Breast epithelium (tissue), 4 donors: ENCODE data around the gene KRTAP9-1. TPM values are rescaled to one million over a fixed set of nuclear protein-coding genes. Genes with fewer than 3 reads are reported as not detected.
"Not testable (repeated sequence)": the region's sequence is repeated elsewhere in the genome, so short reads cannot be mapped to it uniquely, and the experiment has no call there.

Experiments used
- DNase-seq, 2 donors: peaks; one replicate each; pipeline ENCODE4 v3.0.0-alpha.2; 2019; ENCODE audit warnings: low spot score in 2 of 2
- H3K27ac ChIP-seq, 2 donors: fragments of 200-600 bp; sonication (generic) in 1 of 2; one replicate each; pipeline ENCODE4 v1.5.1; 2016 to 2019; ENCODE audit warnings: mild to moderate bottlenecking in 1 of 2
- H3K27me3 ChIP-seq, 2 donors: fragments of 200-600 bp; sonication (generic) in 1 of 2; one replicate each; pipeline versions ENCODE4 v1.5.1 to v1.6.0; 2017 to 2019; ENCODE audit warnings: control low read depth in 1 of 2, mild to moderate bottlenecking in 1 of 2
- H3K36me3 ChIP-seq: fragments of 200-600 bp; one replicate; pipeline ENCODE4 v1.5.1; 2019
- H3K4me1 ChIP-seq, 2 donors: fragments of 200-600 bp; sonication (generic); one replicate each; pipeline ENCODE4 v1.5.1; 2016 to 2019; ENCODE audit warnings: control low read depth in 1 of 2
- H3K4me3 ChIP-seq, 3 donors: fragments of 200-600 bp; sonication (generic); 1 replicate in 2 of 3; 2 replicates in 1 of 3; pipeline ENCODE4 v1.5.1; 2016 to 2019; ENCODE audit warnings: mild to moderate bottlenecking in 3 of 3, moderate library complexity in 2 of 3
- H3K9me3 ChIP-seq, 2 donors: fragments of 200-600 bp; sonication (generic) in 1 of 2; one replicate each; pipeline ENCODE4 v1.5.1; 2016 to 2019; ENCODE audit warnings: control low read depth in 1 of 2
- POLR2A ChIP-seq: fragments of 450-650 bp; IDR thresholded peaks from one replicate; pipeline ENCODE4 v1.6.1; 2016; ENCODE audit warnings: antibody characterized with exemption, mild to moderate bottlenecking, moderate library complexity
- POLR2AphosphoS5 ChIP-seq, 3 donors: sonication (generic); formaldehyde crosslinking; IDR thresholded peaks; one replicate each; pipeline ENCODE4 v1.6.1; 2017; ENCODE audit warnings: antibody characterized with exemption in 3 of 3
- intact Hi-C: fragments of 100-400 bp; cut with DNase I; formaldehyde crosslinking; loops from one replicate; pipeline ENCODE4 v1.15.1; 2023; ENCODE audit warnings: low total_unique reads
- total RNA-seq, 3 donors: library from RNA; depleted of rRNA; stranded (reverse); fragments of >200 nt; gene quantifications; one replicate each; pipeline ENCODE4 v1.1.0, GENCODE V29; 2016
- TF ChIP-seq, protein P1 (sequence below), 3 donors: fragments of 450-650 bp; IDR thresholded peaks; one replicate each; pipeline ENCODE4 v1.5.1; 2016 to 2017; ENCODE audit warnings: antibody characterized with exemption in 3 of 3, mild to moderate bottlenecking in 3 of 3, moderate library complexity in 3 of 3

KRTAP9-1 gene
- total RNA-seq, 3 donors from 2014 or later: not detected

DNA sequence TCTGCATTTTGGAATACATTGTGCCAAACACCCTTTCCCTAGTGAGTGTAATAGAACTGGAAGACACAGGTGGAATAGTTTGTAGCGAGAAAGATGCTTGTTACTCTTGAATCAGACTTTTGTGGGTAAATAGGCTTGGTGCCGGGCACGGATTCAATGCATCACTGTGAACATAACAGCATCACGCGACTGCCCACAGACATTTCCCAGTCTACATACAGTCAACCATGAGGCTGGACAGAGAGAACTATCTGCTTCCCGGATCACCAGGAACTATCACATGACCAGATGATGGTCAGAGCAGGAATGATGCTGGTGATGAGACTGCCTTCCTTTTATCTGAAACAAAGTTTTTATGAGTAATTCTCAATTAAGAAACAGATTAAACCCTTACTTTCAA lies 36.4 kb downstream of the KRTAP9-1 start:
- Histone ChIP-seq H3K4me1 (no peaks in the 10 kb centered on the region), H3K9me3 (no peaks in the 10 kb centered on the region), H3K27me3 (no peaks in the 10 kb centered on the region), H3K4me3 (no peak overlapping the region), H3K36me3 (no peaks in the 10 kb centered on the region), H3K27ac (no peak overlapping the region)
- DNase-seq: no peak
- intact Hi-C loops: no loop called here
- TF ChIP-seq, protein P1, sequence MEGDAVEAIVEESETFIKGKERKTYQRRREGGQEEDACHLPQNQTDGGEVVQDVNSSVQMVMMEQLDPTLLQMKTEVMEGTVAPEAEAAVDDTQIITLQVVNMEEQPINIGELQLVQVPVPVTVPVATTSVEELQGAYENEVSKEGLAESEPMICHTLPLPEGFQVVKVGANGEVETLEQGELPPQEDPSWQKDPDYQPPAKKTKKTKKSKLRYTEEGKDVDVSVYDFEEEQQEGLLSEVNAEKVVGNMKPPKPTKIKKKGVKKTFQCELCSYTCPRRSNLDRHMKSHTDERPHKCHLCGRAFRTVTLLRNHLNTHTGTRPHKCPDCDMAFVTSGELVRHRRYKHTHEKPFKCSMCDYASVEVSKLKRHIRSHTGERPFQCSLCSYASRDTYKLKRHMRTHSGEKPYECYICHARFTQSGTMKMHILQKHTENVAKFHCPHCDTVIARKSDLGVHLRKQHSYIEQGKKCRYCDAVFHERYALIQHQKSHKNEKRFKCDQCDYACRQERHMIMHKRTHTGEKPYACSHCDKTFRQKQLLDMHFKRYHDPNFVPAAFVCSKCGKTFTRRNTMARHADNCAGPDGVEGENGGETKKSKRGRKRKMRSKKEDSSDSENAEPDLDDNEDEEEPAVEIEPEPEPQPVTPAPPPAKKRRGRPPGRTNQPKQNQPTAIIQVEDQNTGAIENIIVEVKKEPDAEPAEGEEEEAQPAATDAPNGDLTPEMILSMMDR (IDR thresholded peaks at IDR 0.05): no peak
- TF ChIP-seq POLR2A (no peak), POLR2AphosphoS5 (IDR thresholded peaks at IDR 0.05) (no peak)

DNA sequence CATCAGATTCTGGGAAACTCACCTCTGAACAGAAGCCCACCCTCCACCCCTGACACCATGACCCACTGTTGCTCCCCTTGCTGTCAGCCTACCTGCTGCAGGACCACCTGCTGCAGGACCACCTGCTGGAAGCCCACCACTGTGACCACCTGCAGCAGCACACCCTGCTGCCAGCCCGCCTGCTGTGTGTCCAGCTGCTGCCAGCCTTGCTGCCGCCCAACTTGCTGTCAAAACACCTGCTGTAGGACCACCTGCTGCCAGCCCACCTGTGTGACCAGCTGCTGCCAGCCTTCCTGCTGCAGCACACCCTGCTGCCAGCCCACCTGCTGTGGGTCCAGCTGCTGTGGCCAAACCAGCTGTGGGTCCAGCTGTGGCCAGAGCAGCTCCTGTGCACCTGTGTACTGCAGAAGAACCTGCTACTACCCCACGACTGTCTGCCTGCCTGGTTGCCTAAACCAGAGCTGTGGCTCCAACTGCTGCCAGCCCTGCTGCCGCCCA lies 37.0 kb downstream of the KRTAP9-1 start, which contains the start of gene KRTAP9-2:
TSS of gene KRTAP9-2 (plus strand) at position 51 of the 498 bp plus-strand sequence. CDS start at position 58, 7 bp downstream.
- DNase-seq, H3K27me3 ChIP-seq, intact Hi-C loops, H3K4me1 ChIP-seq, H3K36me3 ChIP-seq, H3K27ac ChIP-seq, H3K4me3 ChIP-seq, H3K9me3 ChIP-seq: not testable (repeated sequence)

DNA sequence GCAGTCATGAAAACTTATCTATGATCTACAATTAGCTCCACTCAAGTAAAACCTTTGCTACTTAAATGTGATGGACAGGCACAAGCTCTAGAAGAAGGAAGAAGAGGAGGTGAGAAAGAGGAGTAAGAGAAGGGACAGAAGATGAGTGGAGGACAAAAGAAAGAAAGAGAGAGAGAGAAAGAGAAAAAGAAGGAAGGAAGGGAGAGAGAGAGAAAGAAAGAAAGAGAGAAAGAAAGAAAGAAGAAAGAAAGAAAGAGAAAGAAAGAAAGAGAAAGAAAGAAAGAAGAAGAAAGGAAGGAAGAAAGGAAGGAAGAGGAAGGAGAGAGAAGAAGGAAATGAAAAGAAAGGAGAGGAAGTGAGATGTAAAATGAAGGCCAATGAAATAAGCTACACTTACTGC lies 40.4 kb downstream of the KRTAP9-1 start:
- intact Hi-C loops: no loop called here
- H3K27ac ChIP-seq: no peak overlapping the region
- H3K4me1 ChIP-seq: no peaks in the 10 kb centered on the region
- H3K36me3 ChIP-seq: no peaks in the 10 kb centered on the region
- H3K9me3 ChIP-seq: no peaks in the 10 kb centered on the region
- TF ChIP-seq POLR2AphosphoS5 (IDR thresholded peaks at IDR 0.05) (no peak), POLR2A (no peak)
- TF ChIP-seq, protein P1 (IDR thresholded peaks at IDR 0.05): no peak
- no peaks in the 10 kb centered on the region for H3K27me3 ChIP-seq
- no peak for DNase-seq
- H3K4me3 ChIP-seq: no peak overlapping the region

DNA sequence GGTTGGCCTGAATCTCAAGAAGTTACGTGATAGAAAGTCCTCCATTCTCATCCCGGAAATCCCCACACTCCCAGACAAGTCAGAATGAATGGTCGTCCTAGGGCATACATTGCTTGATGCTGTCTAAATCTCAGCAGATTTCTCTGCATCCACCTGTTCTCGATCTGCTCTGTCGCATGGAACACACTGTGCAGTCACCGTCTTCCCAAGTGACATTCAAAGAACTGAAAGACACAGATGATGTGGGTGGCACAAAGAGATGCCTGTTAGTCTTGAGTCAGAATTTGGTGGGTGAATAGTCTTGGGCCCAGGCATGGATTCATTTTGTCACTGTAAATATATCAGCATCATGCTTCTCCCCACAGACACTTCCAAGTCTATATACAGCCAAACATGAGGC lies 42.0 kb downstream of the KRTAP9-1 start:
- intact Hi-C loops: no loop called here

DNA sequence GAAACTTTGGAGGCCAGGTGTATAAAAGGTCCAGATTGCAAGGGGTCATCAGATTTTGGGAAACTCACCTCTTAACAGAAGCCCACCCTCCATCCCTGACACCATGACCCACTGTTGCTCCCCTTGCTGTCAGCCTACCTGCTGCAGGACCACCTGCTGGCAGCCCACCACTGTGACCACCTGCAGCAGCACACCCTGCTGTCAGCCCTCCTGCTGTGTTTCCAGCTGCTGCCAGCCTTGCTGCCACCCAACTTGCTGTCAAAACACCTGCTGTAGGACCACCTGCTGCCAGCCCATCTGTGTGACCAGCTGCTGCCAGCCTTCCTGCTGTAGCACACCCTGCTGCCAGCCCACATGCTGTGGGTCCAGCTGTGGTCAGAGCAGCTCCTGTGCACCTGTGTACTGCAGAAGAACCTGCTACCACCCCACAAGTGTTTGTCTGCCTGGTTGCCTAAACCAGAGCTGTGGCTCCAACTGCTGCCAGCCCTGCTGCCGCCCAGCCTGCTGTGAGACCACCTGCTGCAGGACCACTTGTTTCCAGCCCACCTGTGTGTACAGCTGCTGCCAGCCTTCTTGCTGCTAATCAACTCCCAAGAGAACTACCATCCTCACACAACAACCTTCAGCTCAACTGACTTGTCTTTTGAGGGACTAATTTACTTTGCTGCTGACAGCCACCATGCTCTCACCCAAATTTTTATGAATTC lies 42.9 kb downstream of the KRTAP9-1 start, which contains the start of gene KRTAP9-3:
TSS of gene KRTAP9-3 (plus strand) at position 51 of the 707 bp plus-strand sequence. CDS start at position 104, 53 bp downstream.
- H3K27ac ChIP-seq, intact Hi-C loops, DNase-seq, H3K4me1 ChIP-seq, H3K36me3 ChIP-seq, H3K4me3 ChIP-seq, H3K9me3 ChIP-seq, H3K27me3 ChIP-seq: not testable (repeated sequence)

More for the DNA sequence above, 42.0 kb downstream of the KRTAP9-1 start:
- no peak for DNase-seq
- Histone ChIP-seq H3K27me3 (no peaks in the 10 kb centered on the region), H3K9me3 (no peaks in the 10 kb centered on the region), H3K27ac (no peak overlapping the region), H3K36me3 (no peaks in the 10 kb centered on the region), H3K4me1 (no peaks in the 10 kb centered on the region), H3K4me3 (no peak overlapping the region)
- TF ChIP-seq, protein P1 (IDR thresholded peaks at IDR 0.05): no peak
- TF ChIP-seq POLR2A: no peak
- no peak for TF ChIP-seq POLR2AphosphoS5 (IDR thresholded peaks at IDR 0.05)

DNA sequence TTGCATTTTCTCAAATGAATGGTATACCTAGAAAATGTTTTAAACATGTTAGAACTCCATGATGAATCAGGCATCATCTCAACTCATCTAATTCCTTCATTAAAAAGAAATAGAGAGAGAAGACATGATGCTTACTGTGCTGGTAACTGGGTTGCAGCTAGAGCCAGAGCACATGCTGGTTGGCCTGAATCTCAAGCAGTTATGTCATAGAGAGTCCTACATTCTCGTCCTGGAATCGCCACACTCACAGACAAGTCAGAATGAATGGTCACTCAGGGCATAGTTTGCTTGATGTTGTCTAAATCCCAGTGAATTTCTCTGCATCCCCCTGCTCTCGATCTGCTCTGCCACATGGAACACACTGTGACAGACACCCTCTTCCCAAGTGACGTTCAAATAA lies 47.4 kb downstream of the KRTAP9-1 start:
- DNase-seq, H3K27ac ChIP-seq, H3K4me1 ChIP-seq, H3K9me3 ChIP-seq, H3K36me3 ChIP-seq, H3K4me3 ChIP-seq, intact Hi-C loops, H3K27me3 ChIP-seq: not testable (repeated sequence)

DNA sequence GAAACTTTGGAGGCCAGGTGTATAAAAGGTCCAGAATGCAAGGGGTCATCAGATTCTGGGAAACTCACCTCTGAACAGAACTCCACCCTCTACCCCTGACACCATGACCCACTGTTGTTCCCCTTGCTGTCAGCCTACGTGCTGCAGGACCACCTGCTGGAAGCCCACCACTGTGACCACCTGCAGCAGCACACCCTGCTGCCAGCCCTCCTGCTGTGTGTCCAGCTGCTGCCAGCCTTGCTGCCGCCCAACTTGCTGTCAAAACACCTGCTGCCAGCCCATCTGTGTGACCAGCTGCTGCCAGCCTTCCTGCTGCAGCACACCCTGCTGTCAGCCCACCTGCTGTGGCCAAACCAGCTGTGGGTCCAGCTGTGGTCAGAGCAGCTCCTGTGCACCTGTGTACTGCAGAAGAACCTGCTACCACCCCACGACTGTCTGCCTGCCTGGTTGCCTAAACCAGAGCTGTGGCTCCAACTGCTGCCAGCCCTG lies 48.3 kb downstream of the KRTAP9-1 start, which contains the start of gene KRTAP9-8:
TSS of gene KRTAP9-8 (plus strand) at position 51 of the 489 bp plus-strand sequence. CDS start at position 104, 53 bp downstream.
- not testable (repeated sequence) for DNase-seq

More for the DNA sequence above, 48.3 kb downstream of the KRTAP9-1 start, which contains the start of gene KRTAP9-8:
- H3K27me3 ChIP-seq, H3K4me1 ChIP-seq, H3K36me3 ChIP-seq, H3K27ac ChIP-seq, H3K4me3 ChIP-seq, H3K9me3 ChIP-seq, intact Hi-C loops: not testable (repeated sequence)
